Liver (tissue), 3 donors: Measurements from ENCODE around the gene RAB22A.
"Not testable (repeated sequence)": the region's sequence is repeated elsewhere in the genome, so short reads cannot be mapped to it uniquely, and the experiment has no call there.

Experiments
- CTCF ChIP-seq: fragments of 150-350 bp; IDR thresholded peaks from 2 replicates; pipeline ENCODE4 v1.5.1; 2017; ENCODE audit warnings: improper control_type of control experiment, low read depth, low read length; ENCODE audit not compliant: missing input control
- HNF4A ChIP-seq, 2 donors: conservative IDR thresholded peaks; 2 replicates each; pipeline ENCODE4 v1.6.1; 2016; ENCODE audit warnings: antibody characterized with exemption in 2 of 2, mild to moderate bottlenecking in 2 of 2
- JUND ChIP-seq, 2 donors: IDR thresholded peaks; 2 replicates each; pipeline ENCODE4 v1.6.1; 2016; ENCODE audit warnings: antibody characterized with exemption in 2 of 2
- SP1 ChIP-seq: IDR thresholded peaks from 2 replicates; pipeline ENCODE4 v1.6.1; 2018; ENCODE audit warnings: antibody characterized with exemption, mild to moderate bottlenecking
- YY1 ChIP-seq: IDR thresholded peaks from 2 replicates; pipeline ENCODE4 v1.6.1; 2016; ENCODE audit warnings: antibody characterized with exemption, mild to moderate bottlenecking
- TF ChIP-seq, protein P1 (sequence below): IDR thresholded peaks from 2 replicates; pipeline ENCODE4 v1.6.1; 2016; ENCODE audit warnings: antibody characterized with exemption
- donor health status: healthy.
- donor health status: healthy.

- not testable (repeated sequence) for TF ChIP-seq CTCF; HNF4A (conservative IDR thresholded peaks at IDR 0.05); JUND (IDR thresholded peaks at IDR 0.05); YY1; SP1
- TF ChIP-seq, protein P1, sequence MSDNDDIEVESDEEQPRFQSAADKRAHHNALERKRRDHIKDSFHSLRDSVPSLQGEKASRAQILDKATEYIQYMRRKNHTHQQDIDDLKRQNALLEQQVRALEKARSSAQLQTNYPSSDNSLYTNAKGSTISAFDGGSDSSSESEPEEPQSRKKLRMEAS = not testable (repeated sequence)
Observed at GRCh38 chr20:58373296-58373695, 63.8 kb downstream of the RAB22A start.
